MM.1S (cell line): Measurements from ENCODE around the gene RND1.
A peak's percentile ranks its signal among the peaks of the same experiment; 100 is the strongest.

Experiments
- DNase-seq: peaks from one replicate; pipeline ENCODE4 v3.0.0-alpha.2; 2015
- H2AFZ ChIP-seq: fragments of 300-600 bp; sonication (generic); 2 replicates; pipeline ENCODE4 v1.6.0; 2016; ENCODE audit warnings: antibody characterized with exemption, low read length
- H3F3A ChIP-seq: fragments of 300-600 bp; sonication (generic); 2 replicates; pipeline ENCODE4 v1.6.1; 2016; ENCODE audit warnings: mild to moderate bottlenecking, antibody characterized with exemption, low read length, moderate library complexity, mixed read lengths; ENCODE audit not compliant: insufficient read depth
- H3K27ac ChIP-seq: fragments of 300-600 bp; sonication (generic); 2 replicates; pipeline ENCODE4 v1.5.1; 2016; ENCODE audit warnings: mild to moderate bottlenecking, low read length
- H3K27me3 ChIP-seq: fragments of 300-600 bp; sonication (generic); replicated peaks from 2 replicates; pipeline ENCODE4 v1.6.0; 2016; ENCODE audit warnings: low read length; ENCODE audit not compliant: insufficient read depth
- H3K36me3 ChIP-seq: fragments of 300-600 bp; sonication (generic); replicated peaks from 2 replicates; pipeline ENCODE4 v1.6.1; 2016; ENCODE audit warnings: mild to moderate bottlenecking, low read length, mixed read lengths; ENCODE audit not compliant: insufficient read depth
- H3K4me1 ChIP-seq: fragments of 300-600 bp; sonication (generic); 2 replicates; pipeline ENCODE4 v1.6.1; 2016; ENCODE audit warnings: low read length, mixed read lengths
- H3K4me2 ChIP-seq: fragments of 300-600 bp; sonication (generic); 2 replicates; pipeline ENCODE4 v1.6.0; 2016; ENCODE audit warnings: low read depth, low read length
- H3K4me3 ChIP-seq: fragments of 300-600 bp; sonication (generic); 2 replicates; pipeline ENCODE4 v1.5.1; 2016; ENCODE audit warnings: low read length, mixed read lengths
- H3K79me2 ChIP-seq: fragments of 300-600 bp; sonication (generic); 2 replicates; pipeline ENCODE4 v1.6.1; 2016; ENCODE audit warnings: mixed run types, low read length, mixed read lengths
- H3K9ac ChIP-seq: fragments of 300-600 bp; sonication (generic); 2 replicates; pipeline ENCODE4 v1.6.1; 2016; ENCODE audit warnings: low read length, mixed read lengths
- H3K9me2 ChIP-seq: fragments of 300-600 bp; sonication (generic); replicated peaks from 2 replicates; pipeline ENCODE4 v1.6.1; 2016; ENCODE audit warnings: mild to moderate bottlenecking, low read length, mixed read lengths; ENCODE audit not compliant: insufficient read depth
- H3K9me3 ChIP-seq: fragments of 300-600 bp; sonication (generic); replicated peaks from 2 replicates; pipeline ENCODE4 v1.6.1; 2016; ENCODE audit warnings: mild to moderate bottlenecking, low read length, mixed read lengths; ENCODE audit not compliant: insufficient read depth
- H4K20me1 ChIP-seq: fragments of 300-600 bp; sonication (generic); 2 replicates; pipeline ENCODE4 v1.6.1; 2016; ENCODE audit warnings: mild to moderate bottlenecking, low read length, moderate library complexity, mixed read lengths; ENCODE audit not compliant: insufficient read depth
- EZH2 ChIP-seq: fragments of 300-600 bp; sonication (generic); optimal IDR thresholded peaks from 2 replicates; pipeline ENCODE3; 2017; ENCODE audit warnings: low read depth, mild to moderate bottlenecking, antibody characterized with exemption, low read length, mixed read lengths
- EZH2phosphoT487 ChIP-seq: fragments of 300-600 bp; sonication (generic); IDR thresholded peaks from 2 replicates; pipeline ENCODE4 v1.6.1; 2018; ENCODE audit warnings: antibody characterized with exemption, low read length
- TF ChIP-seq, protein P1 (sequence below): fragments of 300-600 bp; sonication (generic); IDR thresholded peaks from 2 replicates; pipeline ENCODE4 v1.5.1; 2016; ENCODE audit warnings: antibody characterized with exemption, low read length, mixed read lengths

The RND1 gene

DNA sequence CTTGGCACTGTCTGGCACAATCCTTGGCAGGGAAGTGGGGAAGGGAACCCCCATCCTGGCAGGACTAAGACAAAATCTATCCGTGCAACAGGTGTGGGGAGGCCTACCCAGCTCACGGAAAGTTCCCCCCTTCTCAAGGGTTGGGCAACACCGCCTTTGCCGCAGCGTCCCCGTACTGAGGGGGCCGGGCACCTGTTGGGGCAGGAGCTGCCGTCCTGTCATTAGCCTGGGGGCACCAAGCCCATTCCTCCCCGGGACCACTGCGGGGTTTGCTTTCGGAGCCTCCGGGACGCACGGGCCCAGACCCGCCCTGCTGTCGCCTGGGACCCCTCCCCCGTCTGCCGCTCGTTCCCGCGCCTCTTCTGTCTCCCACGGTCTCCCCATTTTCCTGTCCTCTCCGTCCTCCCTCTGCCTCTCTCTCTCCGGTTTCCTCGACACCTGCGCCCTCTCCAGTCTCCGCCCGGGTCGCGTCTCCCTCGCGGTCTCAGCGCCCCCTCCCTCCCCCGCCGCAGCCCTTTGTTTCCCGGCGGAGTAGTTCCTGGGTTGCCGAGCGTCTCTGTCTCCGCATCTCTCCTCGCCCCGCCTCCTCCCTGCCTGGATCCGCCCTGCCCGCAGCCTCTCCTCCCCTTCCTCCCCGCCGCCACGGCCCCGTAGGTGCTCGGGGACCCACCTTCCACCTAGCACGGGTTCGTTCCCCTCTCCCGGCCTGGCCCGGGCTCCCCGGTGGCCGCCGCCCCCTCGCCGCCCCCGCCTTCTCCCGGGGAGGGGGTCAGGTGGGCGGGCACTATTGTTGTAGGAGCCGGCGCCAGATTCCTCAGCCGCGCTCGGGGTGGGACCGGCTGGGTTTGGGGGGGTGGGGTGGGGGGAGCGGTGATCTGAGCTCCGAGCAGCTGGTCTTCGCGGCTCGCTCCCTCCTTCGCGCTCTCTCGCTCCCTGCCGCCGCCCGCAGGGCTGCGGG lies 47.5 kb downstream of the RND1 start, which contains the start of gene CACNB3:
CACNB3 (plus strand) TSS at position 624 of the 958 bp plus-strand sequence. CDS start 434 bp downstream, outside the sequence.
- no peak within 1 kb of the TSS for H3K27ac ChIP-seq
- peaks cover 14% of the 10 kb centered on the region for H3K27me3 ChIP-seq
- H3K9me3 ChIP-seq: no peaks in the 10 kb centered on the region
- H3K4me2 ChIP-seq: peak within 1 kb of the TSS; percentile 97
- H3F3A ChIP-seq: peaks cover 5% of the 10 kb centered on the region; the same call in 1 of the 2 replicates
- no peaks in the 10 kb centered on the region for H3K36me3 ChIP-seq
- peak within 1 kb of the TSS; percentile 41; the same call in 1 of the 2 replicates for H3K9ac ChIP-seq
- peak within 1 kb of the TSS; percentile 98 for H2AFZ ChIP-seq
- H3K4me3 ChIP-seq: peak within 1 kb of the TSS; percentile 81
- no peaks in the 10 kb centered on the region for H3K9me2 ChIP-seq
- no peaks in the 10 kb centered on the region for H4K20me1 ChIP-seq
- H3K79me2 ChIP-seq: no peaks in the 10 kb centered on the region
- TF ChIP-seq, protein P1, sequence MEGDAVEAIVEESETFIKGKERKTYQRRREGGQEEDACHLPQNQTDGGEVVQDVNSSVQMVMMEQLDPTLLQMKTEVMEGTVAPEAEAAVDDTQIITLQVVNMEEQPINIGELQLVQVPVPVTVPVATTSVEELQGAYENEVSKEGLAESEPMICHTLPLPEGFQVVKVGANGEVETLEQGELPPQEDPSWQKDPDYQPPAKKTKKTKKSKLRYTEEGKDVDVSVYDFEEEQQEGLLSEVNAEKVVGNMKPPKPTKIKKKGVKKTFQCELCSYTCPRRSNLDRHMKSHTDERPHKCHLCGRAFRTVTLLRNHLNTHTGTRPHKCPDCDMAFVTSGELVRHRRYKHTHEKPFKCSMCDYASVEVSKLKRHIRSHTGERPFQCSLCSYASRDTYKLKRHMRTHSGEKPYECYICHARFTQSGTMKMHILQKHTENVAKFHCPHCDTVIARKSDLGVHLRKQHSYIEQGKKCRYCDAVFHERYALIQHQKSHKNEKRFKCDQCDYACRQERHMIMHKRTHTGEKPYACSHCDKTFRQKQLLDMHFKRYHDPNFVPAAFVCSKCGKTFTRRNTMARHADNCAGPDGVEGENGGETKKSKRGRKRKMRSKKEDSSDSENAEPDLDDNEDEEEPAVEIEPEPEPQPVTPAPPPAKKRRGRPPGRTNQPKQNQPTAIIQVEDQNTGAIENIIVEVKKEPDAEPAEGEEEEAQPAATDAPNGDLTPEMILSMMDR: no peak
- no peak for TF ChIP-seq EZH2
- TF ChIP-seq EZH2phosphoT487: no peak
- peak; percentile 57 for DNase-seq
- peaks cover 14% of the 10 kb centered on the region; the same call in 1 of the 2 replicates for H3K4me1 ChIP-seq

DNA sequence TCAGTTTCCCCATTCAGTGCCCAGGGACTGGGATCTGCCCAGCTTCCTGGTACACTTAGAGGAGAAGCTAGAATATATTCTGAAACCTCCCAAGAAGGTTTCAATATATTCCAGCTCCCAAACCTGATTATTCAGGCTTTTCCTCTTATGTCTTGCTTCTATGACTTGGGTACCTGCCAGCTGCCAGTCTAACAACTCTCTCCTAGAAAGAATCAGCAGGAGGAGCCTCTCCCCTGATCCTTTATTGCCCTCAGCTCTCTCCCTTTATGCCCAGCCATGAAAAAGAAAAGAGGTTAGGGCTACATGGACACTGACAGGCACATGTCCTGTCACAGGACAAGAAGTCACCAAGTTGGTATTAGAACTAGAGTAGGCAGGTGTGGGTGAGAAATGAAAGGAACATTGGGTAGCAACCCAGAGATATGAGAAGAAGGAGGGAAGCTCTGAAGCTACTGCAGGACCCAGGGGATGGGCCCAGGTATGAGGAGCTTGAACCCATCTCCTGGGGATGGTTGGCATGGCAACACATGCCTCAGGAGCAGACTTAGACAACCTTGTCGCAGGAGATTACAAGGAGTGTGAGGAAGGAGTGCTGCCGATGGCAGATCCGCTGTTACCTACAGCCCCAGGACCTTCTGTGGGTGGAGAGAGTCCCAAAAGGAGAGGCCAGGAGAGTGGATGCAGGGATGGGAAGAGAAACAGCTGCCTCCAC lies 49.4 kb downstream of the RND1 start:
- DNase-seq: no peak
- H3K36me3 ChIP-seq: no peaks in the 10 kb centered on the region
- peaks cover 17% of the 10 kb centered on the region; the same call in 1 of the 2 replicates for H3K4me1 ChIP-seq
- no peak overlapping the region for H2AFZ ChIP-seq
- peaks cover 5% of the 10 kb centered on the region; the same call in 1 of the 2 replicates for H3F3A ChIP-seq
- TF ChIP-seq EZH2: no peak
- no peak for TF ChIP-seq EZH2phosphoT487
- TF ChIP-seq, protein P1: no peak
- peaks cover 14% of the 10 kb centered on the region for H3K27me3 ChIP-seq
- H3K27ac ChIP-seq: no peak overlapping the region
- no peak overlapping the region for H3K9ac ChIP-seq
- H3K79me2 ChIP-seq: no peaks in the 10 kb centered on the region
- H3K4me2 ChIP-seq: peak overlapping the region; percentile 100
- H4K20me1 ChIP-seq: no peaks in the 10 kb centered on the region
- no peak overlapping the region for H3K4me3 ChIP-seq
- H3K9me2 ChIP-seq: no peaks in the 10 kb centered on the region
- H3K9me3 ChIP-seq: no peaks in the 10 kb centered on the region

DNA sequence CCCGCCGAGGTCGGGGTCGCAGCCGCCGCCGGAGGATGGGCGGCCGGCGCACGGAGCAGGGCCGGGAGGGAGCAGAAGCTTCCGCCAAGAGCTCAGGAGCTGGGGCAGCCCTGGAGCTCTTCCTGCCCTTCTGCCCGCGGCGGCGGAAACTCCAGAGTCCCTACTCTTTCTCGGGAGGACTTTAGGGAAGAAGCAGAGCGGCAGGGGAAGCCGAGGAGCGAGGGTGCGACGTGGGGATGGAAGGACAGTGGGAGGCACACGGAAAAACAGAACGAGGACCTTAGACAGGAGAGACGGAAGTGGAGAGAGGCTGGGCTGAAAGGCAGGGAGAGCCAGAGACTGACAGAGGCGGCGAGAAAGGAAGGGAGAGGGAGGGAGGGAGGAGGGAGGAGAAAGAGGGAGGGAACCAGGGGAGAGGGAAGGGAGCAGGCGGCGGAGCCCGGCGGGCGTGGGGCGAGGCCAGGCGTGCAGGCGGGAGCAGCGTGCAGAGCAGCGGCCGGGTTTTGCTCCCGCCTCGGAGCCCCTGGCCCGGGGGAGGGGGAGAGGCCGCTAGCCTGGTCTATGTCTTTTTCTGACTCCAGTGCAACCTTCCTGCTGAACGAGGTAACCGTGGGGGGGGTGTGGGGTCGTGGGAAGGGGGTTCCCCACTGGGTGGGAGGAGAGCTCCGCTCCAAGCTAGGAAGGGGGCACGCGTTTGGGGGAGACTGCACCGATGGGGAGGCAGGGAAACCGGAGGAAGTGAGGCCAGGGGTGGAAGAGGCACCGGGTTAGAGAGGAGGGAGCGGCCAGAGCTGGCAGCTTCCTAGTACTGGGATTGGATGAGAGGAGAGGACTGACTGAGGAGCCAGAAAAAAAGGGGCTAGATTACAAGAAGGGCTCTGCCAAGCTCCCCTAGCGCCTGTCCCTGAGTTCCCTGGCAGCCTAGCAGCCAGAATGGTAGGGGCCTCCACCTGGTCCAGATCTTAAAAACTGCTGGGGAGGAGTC lies 50.3 kb downstream of the RND1 start:
- H3K4me2 ChIP-seq: peak overlapping the region; percentile 100
- peak overlapping the region; percentile 70 for H3K9ac ChIP-seq
- peaks cover 14% of the 10 kb centered on the region for H3K27me3 ChIP-seq
- H3K4me1 ChIP-seq: peaks cover 17% of the 10 kb centered on the region; the same call in 1 of the 2 replicates
- peak overlapping the region; percentile 100 for H2AFZ ChIP-seq
- no peaks in the 10 kb centered on the region for H3K9me2 ChIP-seq
- H3K36me3 ChIP-seq: no peaks in the 10 kb centered on the region
- peak overlapping the region; percentile 29; the same call in 1 of the 2 replicates for H3K27ac ChIP-seq
- TF ChIP-seq EZH2: no peak
- no peaks in the 10 kb centered on the region for H3K9me3 ChIP-seq
- peaks cover 5% of the 10 kb centered on the region; the same call in 1 of the 2 replicates for H3F3A ChIP-seq
- DNase-seq: peak; percentile 17
- no peaks in the 10 kb centered on the region for H3K79me2 ChIP-seq
- peak overlapping the region; percentile 78 for H3K4me3 ChIP-seq
- no peaks in the 10 kb centered on the region for H4K20me1 ChIP-seq
